ENCODE results near the gene C19orf25. TPM values are rescaled to one million over a fixed set of nuclear protein-coding genes. Genes with fewer than 3 reads are reported as not detected.

C19orf25 gene
- total RNA-seq, 1 donor from 2014 or later = 26.6 TPM

DNA sequence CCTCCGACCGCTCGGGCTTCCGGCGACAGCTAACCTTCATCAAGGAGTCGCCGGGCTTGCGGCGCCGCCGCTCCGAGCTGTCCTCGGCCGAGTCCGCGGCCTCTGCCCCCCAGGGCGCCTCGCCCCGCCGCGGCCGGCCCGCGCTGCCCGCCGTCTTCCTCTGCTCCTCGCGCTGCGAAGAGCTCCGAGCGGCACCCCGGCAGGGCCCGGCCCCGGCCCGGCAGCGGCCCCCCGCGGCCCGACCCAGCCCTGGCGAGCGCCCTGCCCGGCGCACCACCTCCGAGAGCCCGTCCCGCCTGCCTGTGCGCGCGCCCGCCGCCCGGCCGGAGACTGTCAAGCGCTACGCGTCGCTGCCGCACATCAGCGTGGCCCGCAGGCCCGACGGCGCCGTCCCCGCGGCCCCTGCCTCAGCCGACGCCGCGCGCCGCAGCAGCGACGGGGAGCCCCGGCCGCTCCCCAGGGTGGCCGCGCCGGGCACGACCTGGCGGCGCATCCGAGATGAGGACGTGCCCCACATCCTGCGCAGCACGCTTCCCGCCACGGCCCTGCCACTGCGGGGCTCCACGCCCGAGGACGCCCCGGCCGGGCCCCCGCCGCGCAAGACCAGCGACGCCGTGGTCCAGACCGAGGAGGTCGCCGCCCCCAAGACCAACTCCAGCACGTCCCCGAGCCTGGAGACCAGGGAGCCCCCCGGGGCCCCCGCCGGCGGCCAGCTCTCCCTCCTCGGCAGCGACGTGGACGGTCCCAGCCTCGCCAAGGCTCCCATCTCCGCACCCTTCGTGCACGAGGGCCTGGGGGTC lies 9.6 kb downstream of the C19orf25 start:
- DNase-seq (ENCODE audit: low read depth) = no peak
- peak overlapping the region; percentile 46 for H3K4me3 ChIP-seq (ENCODE audit: low read depth, low read length)
- TF ChIP-seq, protein P1, sequence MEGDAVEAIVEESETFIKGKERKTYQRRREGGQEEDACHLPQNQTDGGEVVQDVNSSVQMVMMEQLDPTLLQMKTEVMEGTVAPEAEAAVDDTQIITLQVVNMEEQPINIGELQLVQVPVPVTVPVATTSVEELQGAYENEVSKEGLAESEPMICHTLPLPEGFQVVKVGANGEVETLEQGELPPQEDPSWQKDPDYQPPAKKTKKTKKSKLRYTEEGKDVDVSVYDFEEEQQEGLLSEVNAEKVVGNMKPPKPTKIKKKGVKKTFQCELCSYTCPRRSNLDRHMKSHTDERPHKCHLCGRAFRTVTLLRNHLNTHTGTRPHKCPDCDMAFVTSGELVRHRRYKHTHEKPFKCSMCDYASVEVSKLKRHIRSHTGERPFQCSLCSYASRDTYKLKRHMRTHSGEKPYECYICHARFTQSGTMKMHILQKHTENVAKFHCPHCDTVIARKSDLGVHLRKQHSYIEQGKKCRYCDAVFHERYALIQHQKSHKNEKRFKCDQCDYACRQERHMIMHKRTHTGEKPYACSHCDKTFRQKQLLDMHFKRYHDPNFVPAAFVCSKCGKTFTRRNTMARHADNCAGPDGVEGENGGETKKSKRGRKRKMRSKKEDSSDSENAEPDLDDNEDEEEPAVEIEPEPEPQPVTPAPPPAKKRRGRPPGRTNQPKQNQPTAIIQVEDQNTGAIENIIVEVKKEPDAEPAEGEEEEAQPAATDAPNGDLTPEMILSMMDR (conservative IDR thresholded peaks at IDR 0.05; ENCODE audit: low read depth, low read length) = no peak

DNA sequence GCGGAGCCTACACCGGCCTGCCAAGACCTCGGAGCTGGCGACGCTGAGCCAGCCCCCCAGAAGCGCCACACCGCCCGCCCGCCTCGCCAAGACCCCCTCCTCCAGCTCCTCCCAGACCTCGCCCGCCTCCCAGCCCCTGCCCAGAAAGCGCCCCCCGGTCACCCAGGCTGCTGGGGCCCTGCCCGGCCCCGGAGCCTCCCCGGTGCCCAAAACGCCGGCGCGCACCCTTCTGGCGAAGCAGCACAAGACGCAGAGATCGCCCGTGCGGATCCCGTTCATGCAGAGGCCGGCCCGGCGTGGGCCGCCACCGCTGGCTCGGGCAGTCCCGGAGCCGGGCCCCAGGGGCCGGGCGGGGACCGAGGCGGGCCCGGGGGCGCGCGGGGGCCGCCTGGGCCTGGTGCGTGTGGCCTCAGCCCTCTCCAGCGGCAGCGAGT lies 10.2 kb downstream of the C19orf25 start:
- DNase-seq (ENCODE audit: low read depth) = no peak
- TF ChIP-seq, protein P1 (conservative IDR thresholded peaks at IDR 0.05; ENCODE audit: low read depth, low read length) = no peak
- peak overlapping the region; percentile 25 for H3K4me3 ChIP-seq (ENCODE audit: low read depth, low read length)

DNA sequence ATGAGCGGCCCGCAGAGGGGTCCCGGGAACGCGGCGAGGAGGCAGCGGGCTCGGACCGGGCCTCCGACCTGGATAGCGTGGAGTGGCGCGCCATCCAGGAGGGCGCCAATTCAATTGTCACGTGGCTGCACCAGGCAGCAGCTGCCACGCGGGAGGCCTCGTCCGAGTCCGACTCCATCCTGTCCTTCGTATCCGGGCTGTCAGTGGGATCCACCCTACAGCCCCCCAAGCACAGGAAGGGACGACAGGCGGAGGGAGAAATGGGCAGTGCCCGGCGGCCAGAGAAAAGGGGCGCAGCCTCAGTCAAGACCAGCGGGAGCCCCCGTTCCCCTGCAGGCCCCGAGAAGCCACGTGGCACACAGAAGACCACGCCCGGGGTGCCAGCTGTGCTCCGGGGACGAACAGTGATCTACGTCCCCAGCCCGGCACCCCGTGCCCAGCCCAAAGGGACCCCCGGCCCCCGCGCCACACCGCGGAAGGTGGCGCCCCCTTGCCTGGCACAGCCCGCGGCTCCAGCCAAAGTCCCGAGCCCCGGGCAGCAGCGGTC lies 10.7 kb downstream of the C19orf25 start:
- TF ChIP-seq, protein P1 (conservative IDR thresholded peaks at IDR 0.05; ENCODE audit: low read depth, low read length) = no peak
- H3K4me3 ChIP-seq (ENCODE audit: low read depth, low read length) = peak overlapping the region; percentile 25
- no peak for DNase-seq (ENCODE audit: low read depth)

DNA sequence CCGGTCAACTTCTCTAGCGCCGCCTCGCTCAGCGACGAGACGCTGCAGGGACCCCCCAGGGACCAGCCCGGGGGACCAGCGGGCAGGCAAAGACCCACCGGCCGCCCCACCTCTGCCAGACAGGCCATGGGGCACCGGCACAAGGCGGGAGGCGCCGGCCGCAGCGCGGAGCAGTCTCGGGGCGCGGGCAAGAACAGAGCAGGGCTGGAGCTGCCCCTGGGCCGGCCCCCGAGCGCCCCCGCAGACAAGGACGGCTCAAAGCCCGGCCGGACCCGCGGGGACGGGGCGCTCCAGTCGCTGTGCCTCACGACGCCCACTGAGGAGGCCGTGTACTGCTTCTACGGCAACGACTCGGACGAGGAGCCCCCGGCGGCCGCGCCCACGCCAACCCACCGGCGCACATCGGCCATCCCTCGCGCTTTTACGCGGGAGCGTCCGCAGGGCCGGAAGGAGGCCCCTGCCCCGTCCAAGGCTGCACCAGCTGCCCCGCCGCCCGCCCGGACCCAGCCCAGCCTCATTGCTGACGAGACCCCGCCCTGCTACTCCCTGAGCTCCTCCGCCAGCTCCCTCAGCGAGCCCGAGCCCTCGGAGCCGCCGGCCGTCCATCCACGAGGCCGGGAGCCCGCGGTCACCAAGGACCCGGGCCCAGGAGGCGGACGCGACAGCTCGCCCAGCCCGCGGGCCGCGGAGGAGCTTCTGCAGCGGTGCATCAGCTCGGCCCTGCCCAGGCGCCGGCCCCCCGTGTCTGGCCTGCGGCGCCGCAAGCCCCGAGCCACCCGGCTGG lies 11.3 kb downstream of the C19orf25 start:
- TF ChIP-seq, protein P1 (conservative IDR thresholded peaks at IDR 0.05; ENCODE audit: low read depth, low read length) = no peak
- DNase-seq (ENCODE audit: low read depth) = no peak
- H3K4me3 ChIP-seq (ENCODE audit: low read depth, low read length) = no peak overlapping the region

DNA sequence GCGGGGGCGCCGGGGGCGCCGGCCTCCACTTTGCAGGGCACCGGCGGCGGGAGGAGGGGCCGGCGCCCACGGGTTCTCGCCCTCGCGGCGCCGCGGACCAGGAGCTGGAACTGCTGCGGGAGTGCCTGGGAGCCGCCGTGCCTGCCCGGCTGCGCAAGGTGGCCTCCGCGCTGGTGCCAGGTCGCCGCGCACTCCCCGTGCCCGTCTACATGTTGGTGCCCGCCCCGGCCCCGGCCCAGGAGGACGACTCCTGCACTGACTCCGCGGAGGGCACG lies 11.9 kb downstream of the C19orf25 start:
- H3K4me3 ChIP-seq (ENCODE audit: low read depth, low read length) = no peak overlapping the region
- TF ChIP-seq, protein P1 (conservative IDR thresholded peaks at IDR 0.05; ENCODE audit: low read depth, low read length) = no peak
- DNase-seq (ENCODE audit: low read depth) = no peak

DNA sequence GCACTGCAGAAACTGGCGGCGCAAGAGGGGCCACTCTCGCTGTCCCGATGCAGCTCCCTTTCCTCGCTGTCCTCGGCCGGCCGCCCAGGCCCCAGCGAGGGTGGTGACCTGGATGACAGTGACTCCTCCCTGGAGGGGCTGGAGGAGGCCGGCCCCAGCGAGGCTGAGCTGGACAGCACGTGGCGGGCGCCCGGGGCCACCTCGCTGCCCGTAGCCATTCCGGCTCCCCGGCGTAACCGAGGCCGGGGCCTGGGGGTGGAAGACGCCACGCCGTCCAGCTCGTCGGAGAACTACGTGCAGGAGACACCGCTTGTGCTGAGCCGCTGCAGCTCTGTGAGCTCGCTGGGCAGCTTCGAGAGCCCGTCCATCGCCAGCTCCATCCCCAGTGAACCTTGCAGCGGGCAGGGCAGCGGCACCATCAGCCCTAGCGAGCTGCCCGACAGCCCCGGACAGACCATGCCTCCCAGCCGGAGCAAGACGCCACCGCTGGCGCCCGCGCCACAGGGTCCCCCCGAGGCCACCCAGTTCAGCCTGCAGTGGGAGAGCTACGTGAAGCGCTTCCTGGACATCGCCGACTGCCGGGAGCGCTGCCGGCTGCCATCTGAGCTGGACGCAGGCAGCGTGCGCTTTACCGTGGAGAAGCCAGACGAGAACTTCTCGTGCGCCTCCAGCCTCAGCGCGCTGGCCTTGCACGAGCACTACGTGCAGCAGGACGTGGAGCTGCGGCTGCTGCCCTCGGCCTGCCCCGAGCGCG lies 12.4 kb downstream of the C19orf25 start:
- TF ChIP-seq, protein P1 (conservative IDR thresholded peaks at IDR 0.05; ENCODE audit: low read depth, low read length) = no peak
- DNase-seq (ENCODE audit: low read depth) = no peak
- no peak overlapping the region for H3K4me3 ChIP-seq (ENCODE audit: low read depth, low read length)

Measured in epithelial cell of proximal tubule (primary cell).